Fibroblast of lung (primary cell): ENCODE measurements around the gene SLC7A5. TPM values are rescaled to one million over a fixed set of nuclear protein-coding genes. Genes with fewer than 3 reads are reported as not detected.
"Not testable (repeated sequence)": the region's sequence is repeated elsewhere in the genome, so short reads cannot be mapped to it uniquely, and the experiment has no call there.

Experiments used
- DNase-seq, 2 donors: peaks; one replicate each; pipeline versions ENCODE4 v3.0.0 to v3.0.0-alpha.2; 2010; ENCODE audit warnings: low read depth in 2 of 2
- H2AFZ ChIP-seq: 2 replicates; pipeline ENCODE4 v1.5.1; 2012; ENCODE audit warnings: low read length, control low read depth, inconsistent platforms
- H3K27ac ChIP-seq: 2 replicates; pipeline ENCODE4 v1.5.1; 2011; ENCODE audit warnings: low read length, control low read depth; ENCODE audit not compliant: insufficient read depth
- H3K27me3 ChIP-seq: 2 replicates; pipeline ENCODE4 v1.5.1; 2011; ENCODE audit warnings: mild to moderate bottlenecking, low read length; ENCODE audit not compliant: control insufficient read depth, insufficient read depth
- H3K36me3 ChIP-seq: 2 replicates; pipeline ENCODE4 v1.5.1; 2011; ENCODE audit warnings: low read length; ENCODE audit not compliant: control insufficient read depth, insufficient read depth
- H3K4me1 ChIP-seq: 2 replicates; pipeline ENCODE4 v1.5.1; 2011; ENCODE audit warnings: low read length; ENCODE audit not compliant: control insufficient read depth, insufficient read depth; ENCODE audit errors: extremely low read depth
- H3K4me2 ChIP-seq: 2 replicates; pipeline ENCODE4 v1.5.1; 2011; ENCODE audit warnings: low read length, control low read depth; ENCODE audit not compliant: insufficient read depth; ENCODE audit errors: extremely low read depth
- H3K4me3 ChIP-seq, 4 experiments: fragments of 200-600 bp in 1 of 4; sonication (generic) in 1 of 4; replicated peaks in 1 of 4; 2 replicates each; pipeline ENCODE4 v1.5.1; 2011 to 2016; ENCODE audit warnings: low read length in 4 of 4, low read depth in 3 of 4, mild to moderate bottlenecking in 3 of 4, control low read depth in 2 of 4, inconsistent platforms in 1 of 4, mixed read lengths in 1 of 4; ENCODE audit not compliant: insufficient read depth in 1 of 4; ENCODE audit errors: control extremely low read depth in 1 of 4
- H3K79me2 ChIP-seq: 2 replicates; pipeline ENCODE4 v1.5.1; 2012; ENCODE audit warnings: mild to moderate bottlenecking, low read length, inconsistent platforms; ENCODE audit not compliant: control insufficient read depth, insufficient read depth
- H3K9ac ChIP-seq: 2 replicates; pipeline ENCODE4 v1.5.1; 2011; ENCODE audit warnings: mild to moderate bottlenecking, low read length, control low read depth; ENCODE audit not compliant: insufficient read depth
- H3K9me3 ChIP-seq: 2 replicates; pipeline ENCODE4 v1.5.1; 2012; ENCODE audit warnings: low read depth, low read length; ENCODE audit not compliant: control insufficient read depth, insufficient read depth
- H4K20me1 ChIP-seq: 2 replicates; pipeline ENCODE4 v1.5.1; 2011; ENCODE audit warnings: low read length; ENCODE audit not compliant: control insufficient read depth, insufficient read depth; ENCODE audit errors: extremely low read depth
- EZH2 ChIP-seq: IDR thresholded peaks from 2 replicates; pipeline ENCODE4 v1.5.1; 2012; ENCODE audit warnings: low read length, control low read depth, mild to moderate bottlenecking; ENCODE audit errors: missing control alignments
- polyA minus RNA-seq: library from RNA; depleted of rRNA, polyadenylated mRNA; stranded (reverse); fragments of >200 nt; gene quantifications from 2 replicates; pipeline ENCODE4 v1.2.3, GENCODE V29; 2011; ENCODE audit warnings: low replicate concordance
- polyA plus RNA-seq, 2 donors: library from polyadenylated mRNA; depleted of rRNA in 1 of 2; stranded (reverse) in 1 of 2; unstranded in 1 of 2; fragments of >200 nt; gene quantifications; 2 replicates each; pipeline ENCODE4 v1.2.1, GENCODE V29; 2011 to 2012; ENCODE audit warnings: missing spikeins in 1 of 2
- total RNA-seq: library from RNA; depleted of rRNA; stranded (reverse); fragments of >200 nt; gene quantifications from 2 replicates; pipeline ENCODE4 v1.2.1, GENCODE V29; 2014
- TF ChIP-seq, protein P1 (sequence below), 2 donors: IDR thresholded peaks in 1 of 2; conservative IDR thresholded peaks in 1 of 2; 1 replicate in 1 of 2; 2 replicates in 1 of 2; pipeline ENCODE4 v1.5.1; 2011 to 2012; ENCODE audit warnings: low read length in 2 of 2, control low read depth in 1 of 2, inconsistent platforms in 1 of 2, low read depth in 1 of 2, mild to moderate bottlenecking in 1 of 2

The SLC7A5 gene
- 19.5 and 38.3 TPM in 2 replicates for total RNA-seq
- polyA plus RNA-seq, result 5.2 and 12.2 TPM in 2 replicates
- 12.4 and 26.2 TPM in 2 replicates for polyA plus RNA-seq (2012)
- polyA minus RNA-seq, result 27.3 and 32.5 TPM in 2 replicates

DNA sequence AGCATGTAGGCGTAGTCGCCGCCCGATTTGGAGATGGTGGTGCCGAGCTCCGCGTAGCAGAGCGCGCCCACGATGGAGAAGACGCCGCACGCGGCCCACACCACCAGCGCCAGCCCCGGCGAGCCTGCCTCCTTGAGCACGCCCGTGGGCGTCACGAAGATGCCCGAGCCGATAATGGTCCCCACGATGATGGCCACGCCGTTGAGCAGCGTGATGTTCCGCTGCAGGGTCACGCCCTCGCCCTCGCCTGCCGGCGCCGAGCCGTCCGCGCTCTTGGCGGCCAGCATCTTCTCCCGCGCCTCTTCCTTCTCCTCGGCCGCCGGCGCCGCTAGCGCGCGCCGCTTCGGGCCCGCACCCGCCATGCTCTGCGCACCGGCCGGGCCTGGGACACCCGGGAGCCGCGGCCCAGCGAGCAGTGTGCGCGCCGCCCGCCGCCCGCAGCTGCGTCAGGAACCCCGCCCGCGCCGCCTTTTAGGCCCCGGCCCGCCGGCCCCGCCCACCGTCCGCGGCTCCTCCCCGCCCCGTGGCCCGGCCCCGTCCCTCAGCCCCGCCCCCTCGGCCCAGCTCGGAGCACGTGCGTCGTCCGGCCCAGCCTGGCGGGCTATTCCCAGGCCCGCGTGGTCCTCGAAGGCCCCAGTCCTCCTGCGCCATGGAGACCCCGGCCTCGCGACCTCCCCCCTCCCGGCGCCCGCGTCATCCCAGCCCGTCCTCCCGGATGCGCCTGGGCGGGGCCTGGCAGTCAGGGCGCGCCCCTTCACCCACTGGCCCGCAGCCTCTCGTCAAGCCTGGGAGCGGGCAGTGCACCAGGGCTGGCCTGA lies at the start of gene SLC7A5:
Gene SLC7A5, minus strand, starts transcription at position 447 of the 818 bp plus-strand sequence. Its CDS starts 85 bp downstream, at position 362.
- H4K20me1 ChIP-seq, H3K4me1 ChIP-seq, H3K27me3 ChIP-seq, H3K79me2 ChIP-seq, H3K9me3 ChIP-seq, H3K36me3 ChIP-seq: not testable (repeated sequence)
- peak within 1 kb of the TSS; percentile 21 for H2AFZ ChIP-seq
- H3K9ac ChIP-seq, result peak within 1 kb of the TSS; percentile 75
- peak; percentile 71 to 78 for DNase-seq
- peak within 1 kb of the TSS; percentile 49 to 77 (median 59) for H3K4me3 ChIP-seq
- peak within 1 kb of the TSS; percentile 79 for H3K27ac ChIP-seq
- H3K4me2 ChIP-seq, result peak within 1 kb of the TSS; percentile 40

DNA sequence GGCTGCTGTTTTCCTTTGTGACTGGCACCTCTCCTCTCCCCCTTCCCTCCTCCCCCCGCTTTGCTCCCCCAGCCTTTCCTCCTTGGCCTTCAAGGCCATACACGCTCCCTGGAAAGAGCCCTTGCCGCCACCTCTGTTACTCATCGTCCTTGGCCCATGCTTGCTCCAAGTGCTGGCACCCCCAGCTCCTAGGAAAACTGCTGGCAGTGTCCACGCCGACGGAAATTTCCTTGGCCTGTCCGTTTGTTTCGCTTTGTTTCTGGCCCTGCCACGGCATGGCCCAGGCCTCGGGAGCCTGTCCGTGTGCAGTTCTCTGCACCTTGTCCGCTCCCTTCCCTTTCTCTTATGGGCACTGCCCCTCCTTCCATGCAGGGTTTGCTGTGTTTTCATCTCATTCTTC lies 49.0 kb upstream of the SLC7A5 start:
- Histone ChIP-seq H3K9ac (peak overlapping the region; percentile 42), H3K27me3 (peaks cover 4% of the 10 kb centered on the region), H3K27ac (peak overlapping the region; percentile 32), H3K36me3 (no peaks in the 10 kb centered on the region), H3K4me3 (peak overlapping the region in 1 of 4 experiments; percentile 33), H3K9me3 (no peaks in the 10 kb centered on the region), H2AFZ (peak overlapping the region; percentile 0), H4K20me1 (no peaks in the 10 kb centered on the region), H3K4me1 (no peaks in the 10 kb centered on the region), H3K4me2 (peak overlapping the region; percentile 17), H3K79me2 (no peaks in the 10 kb centered on the region)
- TF ChIP-seq EZH2, result no peak
- TF ChIP-seq, protein P1, sequence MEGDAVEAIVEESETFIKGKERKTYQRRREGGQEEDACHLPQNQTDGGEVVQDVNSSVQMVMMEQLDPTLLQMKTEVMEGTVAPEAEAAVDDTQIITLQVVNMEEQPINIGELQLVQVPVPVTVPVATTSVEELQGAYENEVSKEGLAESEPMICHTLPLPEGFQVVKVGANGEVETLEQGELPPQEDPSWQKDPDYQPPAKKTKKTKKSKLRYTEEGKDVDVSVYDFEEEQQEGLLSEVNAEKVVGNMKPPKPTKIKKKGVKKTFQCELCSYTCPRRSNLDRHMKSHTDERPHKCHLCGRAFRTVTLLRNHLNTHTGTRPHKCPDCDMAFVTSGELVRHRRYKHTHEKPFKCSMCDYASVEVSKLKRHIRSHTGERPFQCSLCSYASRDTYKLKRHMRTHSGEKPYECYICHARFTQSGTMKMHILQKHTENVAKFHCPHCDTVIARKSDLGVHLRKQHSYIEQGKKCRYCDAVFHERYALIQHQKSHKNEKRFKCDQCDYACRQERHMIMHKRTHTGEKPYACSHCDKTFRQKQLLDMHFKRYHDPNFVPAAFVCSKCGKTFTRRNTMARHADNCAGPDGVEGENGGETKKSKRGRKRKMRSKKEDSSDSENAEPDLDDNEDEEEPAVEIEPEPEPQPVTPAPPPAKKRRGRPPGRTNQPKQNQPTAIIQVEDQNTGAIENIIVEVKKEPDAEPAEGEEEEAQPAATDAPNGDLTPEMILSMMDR (conservative IDR thresholded peaks at IDR 0.05 in 1 of 2, IDR thresholded peaks at IDR 0.05 in 1 of 2; ENCODE audit: low read depth in 1 of 2, low read length in 2 of 2), result no peak
- peak in 1 of 2 donors; percentile 26 for DNase-seq

DNA sequence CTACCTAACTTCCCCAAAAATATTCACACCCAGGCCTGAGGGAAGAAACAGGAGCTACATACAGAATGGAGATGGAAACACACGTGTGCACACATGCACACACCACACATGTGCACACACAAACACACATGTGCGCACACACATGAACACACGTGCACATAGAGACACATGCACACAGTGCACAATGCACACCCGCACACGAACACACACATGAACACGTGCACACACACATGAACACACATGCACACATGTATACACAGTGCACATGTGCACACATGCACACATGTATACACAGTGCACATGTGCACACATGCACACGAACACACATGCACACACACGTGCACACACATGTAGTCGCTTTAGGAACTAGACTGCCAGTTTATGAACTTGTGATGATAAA lies 48.2 kb upstream of the SLC7A5 start:
- TF ChIP-seq, protein P1 (conservative IDR thresholded peaks at IDR 0.05 in 1 of 2, IDR thresholded peaks at IDR 0.05 in 1 of 2; ENCODE audit: low read depth in 1 of 2, low read length in 2 of 2), result no peak
- TF ChIP-seq EZH2, result no peak
- Histone ChIP-seq H2AFZ (no peak overlapping the region), H3K9me3 (no peaks in the 10 kb centered on the region), H3K27me3 (peaks cover 4% of the 10 kb centered on the region), H3K9ac (no peak overlapping the region), H3K79me2 (no peaks in the 10 kb centered on the region), H3K4me2 (no peak overlapping the region), H3K4me3 (no peak overlapping the region), H4K20me1 (no peaks in the 10 kb centered on the region), H3K4me1 (no peaks in the 10 kb centered on the region), H3K36me3 (no peaks in the 10 kb centered on the region), H3K27ac (no peak overlapping the region)
- no peak for DNase-seq
